ENCODE data around the gene MAGEA9B.
"Not testable (repeated sequence)": the region's sequence is repeated elsewhere in the genome, so short reads cannot be mapped to it uniquely, and the experiment has no call there.

Gene MAGEA9B

GRCh38 chrX:149570668-149571067 is 16.6 kb downstream of the MAGEA9B start:
- DNase-seq = no peak

DNA sequence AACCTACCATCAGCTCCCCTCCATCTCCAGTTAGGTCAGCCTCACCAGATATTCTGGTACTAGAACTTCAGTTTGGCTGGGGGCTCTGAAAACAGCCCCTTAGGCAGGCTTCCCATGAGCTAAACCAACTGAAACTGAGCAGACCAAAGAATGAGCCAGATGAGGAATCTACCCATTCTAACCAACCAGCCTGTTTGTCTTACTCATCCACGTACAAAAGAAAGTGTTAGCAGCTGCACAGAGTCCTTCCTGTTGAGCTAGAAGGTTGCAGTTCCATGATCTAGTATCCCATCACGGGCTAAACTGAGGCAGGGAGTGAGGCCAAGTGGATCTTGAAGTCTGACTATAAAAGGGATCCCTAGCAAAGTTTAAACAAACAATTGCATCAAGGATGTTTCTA is 17.5 kb downstream of the MAGEA9B start:
- DNase-seq = no peak

DNA sequence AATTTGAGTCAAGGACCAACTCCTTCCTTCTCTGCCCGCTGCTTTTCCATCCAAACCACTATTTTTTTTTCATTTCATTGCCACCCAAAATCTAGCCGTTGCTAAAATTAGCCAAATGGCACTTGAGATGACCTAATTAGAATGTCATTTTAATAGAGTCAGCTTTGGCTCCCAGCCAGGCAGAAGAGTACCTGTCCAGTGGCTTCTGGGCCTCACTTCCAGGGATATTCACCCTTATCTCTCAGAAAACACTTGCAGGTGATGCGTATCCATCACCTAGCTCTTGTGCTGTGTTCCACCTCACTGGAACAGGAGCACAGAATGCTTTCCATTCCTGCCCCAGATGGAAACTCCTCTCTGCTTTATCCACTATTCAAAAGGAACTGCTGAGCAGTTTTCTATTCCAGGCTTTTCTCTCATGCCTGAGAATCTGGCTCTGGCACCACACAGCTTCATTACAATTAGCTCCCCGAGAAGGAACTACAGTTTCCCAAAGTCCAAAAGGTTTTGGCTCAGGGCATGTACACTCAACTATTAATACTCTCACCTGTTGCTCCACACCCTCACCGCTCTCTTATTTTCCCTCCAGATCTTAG is 18.5 kb downstream of the MAGEA9B start:
- peak in 1 of 14 donors; percentile 0 for DNase-seq

DNA sequence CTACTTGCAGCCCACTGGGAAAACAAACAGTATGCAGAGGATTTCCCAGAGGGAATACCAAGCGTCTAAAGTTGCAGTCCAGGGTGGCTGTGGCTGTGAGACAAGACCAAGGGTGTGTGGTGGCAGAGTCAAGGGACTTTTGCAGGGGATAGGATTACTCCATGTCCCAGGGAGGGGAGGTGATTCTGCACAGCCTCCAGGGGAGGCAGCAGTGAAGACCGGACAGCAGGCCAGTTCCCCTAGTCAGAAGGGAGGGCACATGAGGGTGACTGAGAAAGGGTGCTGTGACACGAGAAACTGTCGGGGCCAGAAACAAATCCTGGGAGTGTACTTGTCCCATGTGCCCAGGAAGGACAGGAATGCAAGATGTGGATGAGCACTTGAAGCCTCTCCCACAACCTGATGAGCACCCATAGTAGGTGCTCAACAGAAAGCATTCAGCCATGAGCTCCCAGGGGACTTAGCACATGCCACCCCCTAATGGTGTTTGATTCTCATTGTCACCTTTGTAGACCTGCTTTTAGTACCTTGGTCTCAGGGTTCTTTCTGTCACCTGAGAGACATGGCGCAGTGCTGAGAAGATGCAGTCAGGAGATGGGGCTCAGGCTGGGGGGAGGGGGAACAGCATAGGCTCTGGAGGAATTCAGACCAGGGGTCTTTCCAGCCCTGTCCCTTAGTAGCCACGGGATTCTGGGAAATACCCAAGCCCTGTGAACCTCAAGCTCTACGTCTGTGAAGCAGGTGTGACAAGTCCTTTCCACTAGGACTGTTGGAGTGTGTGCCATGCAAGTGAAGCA is 19.4 kb downstream of the MAGEA9B start:
- DNase-seq = no peak

GRCh38 chrX:149563359-149563758 is 23.9 kb downstream of the MAGEA9B start:
- no peak for DNase-seq

GRCh38 chrX:149555251-149555650 is 32.0 kb downstream of the MAGEA9B start:
- not testable (repeated sequence) for DNase-seq

GRCh38 chrX:149551939-149552248 is 35.4 kb downstream of the MAGEA9B start:
- not testable (repeated sequence) for DNase-seq

- not testable (repeated sequence) for DNase-seq
These were observed 35.9 kb downstream of the MAGEA9B start for GRCh38 chrX:149551245-149551938.

GRCh38 chrX:149550454-149550853 is 36.8 kb downstream of the MAGEA9B start:
- not testable (repeated sequence) for DNase-seq

- not testable (repeated sequence) for DNase-seq
These were observed 37.6 kb downstream of the MAGEA9B start, which contains the start of gene HSFX3 for GRCh38 chrX:149549701-149550100. TSS of gene HSFX3 (minus strand) at chrX:149549924. CDS start at chrX:149549852, 72 bp downstream.

GRCh38 chrX:149547782-149548181 is 39.5 kb downstream of the MAGEA9B start:
- DNase-seq = not testable (repeated sequence)

DNA sequence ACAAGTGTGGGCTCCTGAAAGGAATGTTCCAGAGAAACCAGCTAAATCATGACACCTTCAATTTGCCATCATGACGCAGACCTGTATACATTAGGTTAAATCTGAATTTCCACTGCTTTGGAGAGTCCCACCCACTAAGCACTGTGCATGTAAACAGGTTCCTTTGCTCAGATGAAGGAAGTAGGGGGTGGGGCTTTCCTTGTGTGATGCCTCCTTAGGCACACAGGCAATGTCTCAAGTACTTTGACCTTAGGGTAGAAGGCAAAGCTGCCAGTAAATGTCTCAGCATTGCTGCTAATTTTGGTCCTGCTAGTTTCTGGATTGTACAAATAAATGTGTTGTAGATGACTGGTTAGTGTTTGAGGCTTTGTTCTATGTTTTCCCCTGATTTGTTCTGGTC is 40.3 kb downstream of the MAGEA9B start:
- not testable (repeated sequence) for DNase-seq

GRCh38 chrX:149545545-149546543 is 41.4 kb downstream of the MAGEA9B start:
- not testable (repeated sequence) for DNase-seq

DNA sequence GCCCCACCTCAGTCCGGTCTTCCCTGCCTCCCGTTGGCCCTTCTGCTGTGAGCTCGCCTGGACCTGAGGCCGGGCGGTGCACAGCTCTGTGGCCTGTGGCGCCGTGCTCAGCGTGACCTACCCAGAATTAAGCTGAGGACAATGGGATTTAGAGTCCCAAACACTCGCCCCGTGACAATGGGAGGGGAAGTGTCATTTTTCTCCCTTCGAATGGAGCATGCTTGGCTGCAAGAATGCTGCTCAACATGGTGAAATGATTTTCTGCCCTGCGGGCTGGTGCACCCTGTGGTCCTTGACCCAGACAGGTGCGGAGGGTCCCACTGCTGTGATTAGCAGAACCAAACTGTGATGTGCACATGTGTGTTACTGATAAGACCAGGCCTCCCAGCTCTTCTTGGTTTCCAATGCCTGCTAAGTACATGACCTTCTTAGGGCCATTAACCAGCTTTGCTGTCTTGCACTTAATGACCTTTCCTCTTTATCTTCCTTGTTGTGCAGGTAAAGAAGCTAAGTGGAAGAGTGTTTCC is 45.7 kb downstream of the MAGEA9B start:
- no peak for DNase-seq

DNA sequence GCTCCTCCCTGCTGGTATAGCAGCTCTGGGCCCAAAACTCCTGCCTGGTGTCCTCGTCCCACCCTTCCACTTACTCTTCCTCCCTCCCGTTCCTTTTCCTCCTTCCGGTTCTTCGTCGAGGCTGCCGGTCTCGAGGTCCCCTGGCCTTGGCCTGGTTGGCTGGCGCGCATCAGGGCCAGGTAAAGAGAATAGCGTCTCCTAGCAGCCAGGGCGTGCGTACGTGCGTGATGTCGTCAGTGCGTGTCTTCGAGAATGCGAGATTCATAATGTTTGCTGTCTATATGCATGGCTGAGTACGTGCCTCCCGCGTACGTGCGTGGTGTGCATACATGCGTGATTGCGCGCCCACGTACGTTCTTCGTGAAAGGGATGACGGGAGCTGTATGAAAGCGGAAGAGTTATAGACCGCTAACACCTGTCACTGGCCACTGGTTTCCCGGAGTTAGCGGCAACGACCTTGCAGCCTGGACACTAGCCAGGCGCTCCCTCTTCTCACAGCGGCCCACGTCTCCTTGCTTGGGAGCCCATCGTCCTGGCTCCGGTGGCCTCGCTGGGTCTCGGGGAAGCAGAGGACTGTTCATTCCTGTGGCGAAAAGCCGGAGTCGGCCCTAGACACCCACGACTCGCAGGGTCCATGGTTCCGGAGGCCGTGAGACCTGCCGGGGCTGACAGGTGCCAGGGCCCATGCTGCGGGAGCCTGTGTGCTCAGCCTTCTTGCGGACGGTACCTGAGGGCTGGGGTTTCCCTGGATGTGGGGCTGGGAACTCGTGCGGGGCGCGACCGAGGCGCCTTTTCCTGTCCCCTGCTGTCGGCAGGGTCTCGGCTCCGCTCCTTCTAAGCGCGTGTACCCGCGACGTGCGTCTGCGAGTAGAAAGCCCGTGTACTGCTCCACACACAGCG is 46.4 kb downstream of the MAGEA9B start, which contains the start of gene EOLA1:
TSS of gene EOLA1 (plus strand) at position 392 of the 900 bp plus-strand sequence. CDS start 4,619 bp downstream, outside the sequence.
- peak in 12 of 14 donors; percentile 34 to 97 (median 78) for DNase-seq

DNA sequence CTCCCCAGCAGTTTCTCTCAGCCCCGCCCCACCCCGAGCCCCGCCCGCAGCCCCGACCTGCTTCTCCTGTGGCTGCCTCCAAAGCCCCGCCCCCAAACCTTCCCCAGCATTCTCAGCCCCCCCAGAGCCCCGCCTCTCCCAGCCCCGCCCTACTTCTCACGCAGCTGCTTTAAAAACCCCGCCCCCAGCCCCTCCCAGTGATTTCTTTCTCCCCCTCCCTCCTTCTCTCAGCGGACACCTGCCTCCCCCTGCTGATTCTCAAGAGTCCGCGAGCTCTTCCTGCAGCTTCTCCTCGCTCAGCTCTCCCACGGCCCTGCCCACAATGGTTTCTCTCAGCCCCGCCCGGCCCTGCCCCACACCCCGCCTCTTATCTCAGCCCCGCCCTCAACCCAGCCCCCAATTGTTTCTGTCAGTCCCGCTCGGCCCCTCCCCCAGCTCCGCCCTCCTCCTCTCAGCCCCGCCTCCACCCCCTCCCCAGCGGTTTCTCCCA is 47.1 kb downstream of the MAGEA9B start:
- peak; percentile 31 to 97 (median 84) for DNase-seq

GRCh38 chrX:149539283-149540130 is 47.8 kb downstream of the MAGEA9B start:
- peak in 13 of 14 donors; percentile 29 to 90 (median 74) for DNase-seq

- DNase-seq = not testable (repeated sequence)
These were observed 49.8 kb downstream of the MAGEA9B start for GRCh38 chrX:149537474-149537873.

GRCh38 chrX:149534926-149535602 is 52.2 kb downstream of the MAGEA9B start:
- DNase-seq = not testable (repeated sequence)
